ENCODE data around the gene CDC42SE2. TPM values are rescaled to one million over a fixed set of nuclear protein-coding genes. Genes with fewer than 3 reads are reported as not detected.
A peak's percentile ranks its signal among the peaks of the same experiment; 100 is the strongest.
"Not testable (repeated sequence)": the region's sequence is repeated elsewhere in the genome, so short reads cannot be mapped to it uniquely, and the experiment has no call there.

Gene CDC42SE2
- total RNA-seq, 2 experiments from 2014 or later: 100 to 102 TPM

DNA sequence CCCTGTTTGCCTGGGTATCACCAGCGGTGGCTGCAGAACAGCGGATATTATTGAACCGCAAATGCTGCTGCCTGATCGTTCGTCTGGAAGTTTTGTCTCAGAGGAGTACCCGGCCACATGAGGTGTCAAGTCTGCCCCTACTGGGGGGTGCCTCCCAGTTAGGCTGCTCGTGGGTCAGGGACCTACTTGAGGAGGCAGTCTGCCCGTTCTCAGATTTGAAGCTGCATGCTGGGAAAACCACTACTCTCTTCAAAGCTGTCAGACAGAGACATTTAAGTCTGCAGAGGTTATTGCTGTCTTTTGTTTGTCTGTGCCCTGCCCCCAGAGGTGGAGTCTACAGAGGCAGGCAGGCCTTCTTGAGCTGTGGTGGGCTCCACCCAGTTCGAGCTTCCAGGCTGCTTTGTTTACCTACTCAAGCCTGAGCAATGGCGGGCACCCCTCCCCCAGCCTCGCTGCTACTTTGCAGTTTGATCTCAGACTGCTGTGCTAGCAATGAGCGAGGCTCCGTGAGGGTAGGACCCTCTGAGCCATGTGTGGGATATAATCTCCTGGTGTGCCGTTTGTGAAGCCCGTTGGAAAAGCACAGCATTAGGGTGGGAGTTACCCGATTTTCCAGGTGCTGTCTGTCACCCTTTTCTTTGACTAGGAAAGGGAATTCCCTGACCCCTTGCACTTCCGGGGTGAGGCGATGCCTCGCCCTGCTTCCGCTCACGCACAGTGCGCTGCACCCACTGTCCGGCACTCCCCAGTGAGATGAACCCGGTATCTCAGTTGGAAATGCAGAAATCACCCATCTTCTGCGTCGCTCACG is 73.6 kb downstream of the CDC42SE2 start:
- H3K9me3 Mint-ChIP-seq: peaks cover 32% of the 10 kb centered on the region
- peak overlapping the region; percentile 66 for H3K27ac Mint-ChIP-seq
- H3K4me3 Mint-ChIP-seq: peak overlapping the region; percentile 48
- ATAC-seq; DNase-seq; intact Hi-C loops (cut with micrococcal nuclease); H3K27me3 Mint-ChIP-seq: not testable (repeated sequence)
- ChIA-PET POLR2A (interaction anchor here (1.2 kb wide), 1 partner anchor 16 kb away, joined by 3 read pairs; no protein-coding TSS in a partner anchor), CTCF (interaction anchor here (1.3 kb wide), 1 partner anchor 9 kb away, joined by 3 read pairs; no protein-coding TSS in a partner anchor)
- H3K36me3 Mint-ChIP-seq (ENCODE audit: low read depth): peaks cover 92% of the 10 kb centered on the region
- H3K4me1 Mint-ChIP-seq (ENCODE audit: low read depth): peaks cover 83% of the 10 kb centered on the region

DNA sequence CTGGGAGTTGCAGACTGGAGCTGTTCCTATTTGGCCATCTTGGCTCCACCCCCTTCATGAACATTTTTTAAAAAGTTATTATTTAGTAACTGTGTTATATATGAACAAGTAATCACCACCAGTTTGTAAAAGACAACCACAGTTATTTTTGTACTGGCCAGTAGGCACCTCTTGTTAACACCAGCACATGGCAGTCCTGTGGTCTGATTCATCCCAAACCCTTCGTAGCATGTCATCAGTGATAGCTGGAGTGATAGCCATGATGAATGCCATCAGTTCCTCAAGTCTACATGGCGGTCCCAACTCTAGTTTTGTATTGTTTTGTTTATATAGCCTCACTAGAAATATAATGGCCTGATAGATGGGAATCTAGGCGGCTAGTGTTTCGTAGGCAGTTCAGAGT is 74.2 kb downstream of the CDC42SE2 start:
- intact Hi-C loops (cut with micrococcal nuclease): no loop called here
- no peaks in the 10 kb centered on the region for H3K27me3 Mint-ChIP-seq
- no peak for ATAC-seq
- ChIA-PET POLR2A (no interaction called here), CTCF (no interaction called here)
- H3K4me3 Mint-ChIP-seq: no peak overlapping the region
- peaks cover 30% of the 10 kb centered on the region for H3K9me3 Mint-ChIP-seq
- H3K4me1 Mint-ChIP-seq (ENCODE audit: low read depth): peaks cover 80% of the 10 kb centered on the region
- peaks cover 91% of the 10 kb centered on the region for H3K36me3 Mint-ChIP-seq (ENCODE audit: low read depth)
- H3K27ac Mint-ChIP-seq: peak overlapping the region; percentile 76
- TF ChIP-seq, protein P1, sequence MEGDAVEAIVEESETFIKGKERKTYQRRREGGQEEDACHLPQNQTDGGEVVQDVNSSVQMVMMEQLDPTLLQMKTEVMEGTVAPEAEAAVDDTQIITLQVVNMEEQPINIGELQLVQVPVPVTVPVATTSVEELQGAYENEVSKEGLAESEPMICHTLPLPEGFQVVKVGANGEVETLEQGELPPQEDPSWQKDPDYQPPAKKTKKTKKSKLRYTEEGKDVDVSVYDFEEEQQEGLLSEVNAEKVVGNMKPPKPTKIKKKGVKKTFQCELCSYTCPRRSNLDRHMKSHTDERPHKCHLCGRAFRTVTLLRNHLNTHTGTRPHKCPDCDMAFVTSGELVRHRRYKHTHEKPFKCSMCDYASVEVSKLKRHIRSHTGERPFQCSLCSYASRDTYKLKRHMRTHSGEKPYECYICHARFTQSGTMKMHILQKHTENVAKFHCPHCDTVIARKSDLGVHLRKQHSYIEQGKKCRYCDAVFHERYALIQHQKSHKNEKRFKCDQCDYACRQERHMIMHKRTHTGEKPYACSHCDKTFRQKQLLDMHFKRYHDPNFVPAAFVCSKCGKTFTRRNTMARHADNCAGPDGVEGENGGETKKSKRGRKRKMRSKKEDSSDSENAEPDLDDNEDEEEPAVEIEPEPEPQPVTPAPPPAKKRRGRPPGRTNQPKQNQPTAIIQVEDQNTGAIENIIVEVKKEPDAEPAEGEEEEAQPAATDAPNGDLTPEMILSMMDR (IDR thresholded peaks at IDR 0.05): no peak
- no peak for DNase-seq

DNA sequence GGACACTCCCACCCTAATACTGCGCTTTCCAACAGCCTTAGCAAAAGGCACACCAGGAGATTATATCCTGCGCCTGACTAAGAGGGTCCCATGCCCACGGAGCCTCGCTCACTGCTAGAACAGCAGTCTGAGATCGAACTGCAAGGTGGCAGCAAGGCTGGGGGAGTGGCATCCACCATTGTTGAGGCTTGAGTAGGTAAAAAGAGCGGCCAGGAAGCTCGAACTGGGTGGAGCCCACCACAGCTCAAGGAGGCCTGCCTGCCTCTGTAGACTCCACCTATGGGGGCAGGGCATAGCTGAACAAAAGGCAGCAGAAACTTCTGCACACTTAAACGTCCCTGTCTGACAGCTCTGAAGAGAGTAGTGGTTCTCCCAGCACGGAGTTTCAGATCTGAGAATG is 80.4 kb downstream of the CDC42SE2 start:
- H3K4me3 Mint-ChIP-seq; CTCF ChIA-PET; intact Hi-C loops (cut with micrococcal nuclease); H3K27me3 Mint-ChIP-seq; DNase-seq; ATAC-seq: not testable (repeated sequence)
- POLR2A ChIA-PET: interaction anchor here (1.1 to 1.3 kb wide), 2 partner anchors 23 to 72 kb away, joined by 3 read pairs; no protein-coding TSS in a partner anchor
- Mint-ChIP-seq H3K36me3 (ENCODE audit: low read depth) (peaks cover 91% of the 10 kb centered on the region), H3K9me3 (peaks cover 40% of the 10 kb centered on the region), H3K4me1 (ENCODE audit: low read depth) (peaks cover 80% of the 10 kb centered on the region), H3K27ac (peak overlapping the region; percentile 62)

DNA sequence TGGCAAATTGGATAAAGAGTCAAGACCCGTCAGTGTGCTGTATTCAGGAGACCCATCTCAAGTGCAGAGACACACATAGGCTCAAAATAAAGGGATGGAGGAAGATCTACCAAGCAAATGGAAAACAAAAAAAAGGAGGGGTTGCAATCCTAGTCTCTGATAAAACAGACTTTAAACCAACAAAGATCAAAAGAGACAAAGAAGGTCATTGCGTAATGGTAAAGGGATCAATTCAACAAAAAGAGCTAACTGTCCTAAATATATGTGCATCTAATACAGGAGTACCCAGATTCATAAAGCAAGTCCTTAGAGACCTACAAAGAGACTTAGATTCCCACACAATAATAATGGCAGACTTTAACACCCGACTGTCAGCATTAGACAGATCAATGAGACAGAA is 82.4 kb downstream of the CDC42SE2 start:
- H3K27me3 Mint-ChIP-seq; intact Hi-C loops (cut with micrococcal nuclease); H3K4me3 Mint-ChIP-seq; ATAC-seq; DNase-seq; POLR2A ChIA-PET: not testable (repeated sequence)
- Mint-ChIP-seq H3K4me1 (ENCODE audit: low read depth) (peaks cover 63% of the 10 kb centered on the region), H3K9me3 (peaks cover 40% of the 10 kb centered on the region), H3K36me3 (ENCODE audit: low read depth) (peaks cover 79% of the 10 kb centered on the region), H3K27ac (peak overlapping the region; percentile 62)
- CTCF ChIA-PET: interaction anchor here (1.4 kb wide), 1 partner anchor 27 kb away, joined by 3 read pairs; no protein-coding TSS in a partner anchor

DNA sequence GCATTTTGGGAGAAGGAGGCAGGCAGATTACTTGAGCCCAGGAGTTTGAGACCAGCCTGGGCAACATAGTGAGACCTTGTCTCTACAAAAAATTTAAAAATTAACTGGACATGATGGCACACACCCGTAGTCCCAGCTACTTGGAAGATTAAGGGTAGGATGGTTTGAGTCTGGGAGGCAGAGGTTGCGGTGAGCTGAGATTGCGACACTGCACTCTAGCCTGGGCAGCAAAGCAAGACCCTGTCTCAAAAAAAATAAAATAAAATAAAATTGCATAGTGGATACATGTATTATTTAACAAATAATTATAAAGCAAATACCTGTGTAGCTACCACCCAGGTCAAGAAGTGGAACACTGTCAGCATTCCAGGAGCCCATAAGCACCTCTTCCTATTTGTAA is 90.1 kb downstream of the CDC42SE2 start:
- TF ChIP-seq, protein P1 (IDR thresholded peaks at IDR 0.05): no peak
- intact Hi-C loops (cut with micrococcal nuclease): no loop called here
- POLR2A ChIA-PET: interaction anchor here (2.1 kb wide), 1 partner anchor 76 kb away, joined by 6 read pairs; no protein-coding TSS in a partner anchor
- DNase-seq: no peak
- Mint-ChIP-seq H3K9me3 (no peaks in the 10 kb centered on the region), H3K4me1 (ENCODE audit: low read depth) (peaks cover 54% of the 10 kb centered on the region), H3K4me3 (no peak overlapping the region), H3K27me3 (no peaks in the 10 kb centered on the region), H3K36me3 (ENCODE audit: low read depth) (peaks cover 35% of the 10 kb centered on the region), H3K27ac (peak overlapping the region; percentile 14)
- ATAC-seq: no peak
- CTCF ChIA-PET: no interaction called here

DNA sequence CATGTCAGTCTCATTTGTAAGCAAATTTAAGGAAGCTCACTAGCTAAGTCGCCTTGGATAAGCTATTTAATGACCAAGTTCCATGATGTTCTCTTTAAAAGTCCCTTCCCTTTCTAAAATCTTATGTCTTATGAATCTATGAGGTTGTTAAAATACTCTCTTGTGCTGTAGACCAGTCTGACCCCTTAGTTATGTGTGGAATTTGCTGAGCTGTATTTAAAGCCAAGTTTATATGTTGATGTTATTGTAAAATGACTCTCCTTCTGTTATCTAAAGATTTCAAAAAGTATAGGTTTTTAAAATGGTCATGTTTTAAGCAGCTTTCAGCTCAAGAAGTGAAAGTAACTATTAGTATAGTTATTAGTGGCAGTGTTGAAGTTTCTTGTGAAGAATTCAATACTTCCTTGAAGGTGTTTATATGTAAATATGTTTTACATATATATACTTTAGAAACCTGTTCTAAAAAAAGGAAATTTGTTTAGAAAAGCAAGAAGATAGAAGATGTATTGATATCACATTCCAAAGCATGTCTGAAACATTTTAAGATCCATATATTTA is 92.2 kb downstream of the CDC42SE2 start:
- Mint-ChIP-seq H3K27me3 (no peaks in the 10 kb centered on the region), H3K36me3 (ENCODE audit: low read depth) (peaks cover 46% of the 10 kb centered on the region), H3K4me3 (no peak overlapping the region), H3K27ac (peak overlapping the region; percentile 69), H3K9me3 (no peaks in the 10 kb centered on the region), H3K4me1 (ENCODE audit: low read depth) (peaks cover 60% of the 10 kb centered on the region)
- TF ChIP-seq, protein P1 (IDR thresholded peaks at IDR 0.05): no peak
- DNase-seq: no peak
- intact Hi-C loops (cut with micrococcal nuclease): no loop called here
- ChIA-PET POLR2A (interaction anchor here (0.5 to 1.6 kb wide), 9 partner anchors 9 to 188 kb away, joined by 3 to 5 read pairs (median 3); no protein-coding TSS in a partner anchor), CTCF (interaction anchor here (1.1 to 2.6 kb wide), 5 partner anchors 13 to 91 kb away, joined by 3 to 7 read pairs (median 6); no protein-coding TSS in a partner anchor)
- no peak for ATAC-seq

All from activated CD8-positive, alpha-beta T cell treated with anti-CD3 and anti-CD28 coated beads for 36 hours (primary cell).